AG10803 (cell line): ENCODE data around the gene IER3.

ENCODE experiments used
- DNase-seq: peaks from one replicate; pipeline ENCODE4 v3.0.0; 2010; ENCODE audit warnings: low read depth
- H3K4me3 ChIP-seq: 2 replicates; pipeline ENCODE4 v1.5.1; 2011; ENCODE audit warnings: mild to moderate bottlenecking, low read length, control low read depth
- CTCF ChIP-seq: conservative IDR thresholded peaks from 2 replicates; pipeline ENCODE4 v1.5.1; 2011; ENCODE audit warnings: mild to moderate bottlenecking, low read length, control low read depth, inconsistent platforms

IER3 gene

GRCh38 chr6:30716879-30717128 is 27.5 kb downstream of the IER3 start:
- H3K4me3 ChIP-seq = peak overlapping the region; percentile 82
- TF ChIP-seq CTCF = no peak
- no peak for DNase-seq

- H3K4me3 ChIP-seq = no peak overlapping the region
- no peak for TF ChIP-seq CTCF
- DNase-seq = no peak
These were observed 30.1 kb downstream of the IER3 start for GRCh38 chr6:30714263-30714662.

- DNase-seq = no peak
- TF ChIP-seq CTCF = no peak
- H3K4me3 ChIP-seq = no peak overlapping the region
These were observed 31.9 kb downstream of the IER3 start for GRCh38 chr6:30712441-30712945.

GRCh38 chr6:30711758-30712380 is 32.5 kb downstream of the IER3 start:
- no peak for TF ChIP-seq CTCF
- DNase-seq = no peak
- no peak overlapping the region for H3K4me3 ChIP-seq

- no peak for DNase-seq
- H3K4me3 ChIP-seq = no peak overlapping the region
- TF ChIP-seq CTCF = no peak
These were observed 35.1 kb downstream of the IER3 start for GRCh38 chr6:30709101-30709868.

GRCh38 chr6:30707281-30707850 is 37.0 kb downstream of the IER3 start:
- H3K4me3 ChIP-seq = no peak overlapping the region
- no peak for DNase-seq
- no peak for TF ChIP-seq CTCF

GRCh38 chr6:30705620-30706019 is 38.7 kb downstream of the IER3 start:
- DNase-seq = no peak
- no peak overlapping the region for H3K4me3 ChIP-seq
- TF ChIP-seq CTCF = no peak
